IPS-18a (cell line): ENCODE data around the gene IRF4.
A peak's percentile ranks its signal among the peaks of the same experiment; 100 is the strongest.

Experiments used
- H3K27ac ChIP-seq: one replicate; pipeline ENCODE4 v1.5.1; 2013; ENCODE audit warnings: low read length
- H3K27me3 ChIP-seq: one replicate; pipeline ENCODE4 v1.6.1; 2013; ENCODE audit warnings: mild to moderate bottlenecking, low read length; ENCODE audit not compliant: control insufficient read depth, insufficient read depth
- H3K36me3 ChIP-seq: one replicate; pipeline ENCODE4 v1.6.1; 2013; ENCODE audit warnings: low read depth, low read length; ENCODE audit not compliant: control insufficient read depth
- H3K4me1 ChIP-seq: one replicate; pipeline ENCODE4 v1.6.1; 2013; ENCODE audit warnings: low read depth, low read length; ENCODE audit not compliant: control insufficient read depth
- H3K4me3 ChIP-seq: one replicate; pipeline ENCODE4 v1.5.1; 2013; ENCODE audit warnings: low read length
- H3K9ac ChIP-seq: one replicate; pipeline ENCODE4 v1.6.1; 2013; ENCODE audit warnings: mild to moderate bottlenecking, low read length, moderate library complexity
- H3K9me3 ChIP-seq: one replicate; pipeline ENCODE4 v1.6.1; 2013; ENCODE audit warnings: low read depth, low read length; ENCODE audit not compliant: control insufficient read depth

The IRF4 gene

DNA sequence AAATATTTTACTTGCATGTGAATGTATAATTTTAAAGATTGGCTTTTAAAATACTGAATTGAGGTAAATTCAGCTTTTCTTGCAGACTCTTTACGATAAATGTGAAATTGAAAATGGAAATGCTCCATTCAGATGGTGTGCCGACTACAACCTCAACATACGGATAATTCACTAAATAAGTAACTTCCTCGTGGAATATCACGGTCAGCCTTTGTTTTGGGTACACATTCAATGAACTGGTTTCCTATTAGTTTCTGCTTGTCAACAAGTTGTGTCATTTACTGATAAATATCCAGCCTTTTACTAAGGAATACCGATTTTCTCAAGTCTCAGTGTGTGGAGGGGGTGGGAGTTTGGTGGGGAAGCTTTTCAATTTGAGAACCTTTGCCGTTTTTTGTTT, 2.4 kb upstream of the IRF4 start:
- no peaks in the 10 kb centered on the region for H3K36me3 ChIP-seq
- no peak overlapping the region for H3K27ac ChIP-seq
- H3K27me3 ChIP-seq: peaks cover 71% of the 10 kb centered on the region
- no peaks in the 10 kb centered on the region for H3K9me3 ChIP-seq
- no peak overlapping the region for H3K4me3 ChIP-seq
- H3K9ac ChIP-seq: no peak overlapping the region
- H3K4me1 ChIP-seq: peaks cover 5% of the 10 kb centered on the region

- H3K27me3 ChIP-seq: peaks cover 75% of the 10 kb centered on the region
- H3K4me3 ChIP-seq: no peak overlapping the region
- no peaks in the 10 kb centered on the region for H3K36me3 ChIP-seq
- H3K4me1 ChIP-seq: peaks cover 6% of the 10 kb centered on the region
- H3K27ac ChIP-seq: no peak overlapping the region
- H3K9me3 ChIP-seq: no peaks in the 10 kb centered on the region
- H3K9ac ChIP-seq: no peak overlapping the region
Observed at GRCh38 chr6:389622-390021, 1.9 kb upstream of the IRF4 start.

GRCh38 chr6:390914-391558, 516 bp upstream of the IRF4 start:
- Histone ChIP-seq H3K27ac (no peak overlapping the region), H3K36me3 (no peaks in the 10 kb centered on the region)

GRCh38 chr6:392441-393390, 1.2 kb downstream of the IRF4 start:
- Histone ChIP-seq H3K4me3 (peak overlapping the region; percentile 62), H3K36me3 (no peaks in the 10 kb centered on the region), H3K9me3 (no peaks in the 10 kb centered on the region), H3K9ac (no peak overlapping the region), H3K4me1 (peaks cover 6% of the 10 kb centered on the region), H3K27ac (no peak overlapping the region), H3K27me3 (peaks cover 79% of the 10 kb centered on the region)

More at GRCh38 chr6:390914-391558, 516 bp upstream of the IRF4 start:
- peaks cover 87% of the 10 kb centered on the region for H3K27me3 ChIP-seq
- no peak overlapping the region for H3K9ac ChIP-seq
- peak overlapping the region; percentile 50 for H3K4me3 ChIP-seq
- H3K4me1 ChIP-seq: peaks cover 6% of the 10 kb centered on the region
- H3K9me3 ChIP-seq: no peaks in the 10 kb centered on the region

DNA sequence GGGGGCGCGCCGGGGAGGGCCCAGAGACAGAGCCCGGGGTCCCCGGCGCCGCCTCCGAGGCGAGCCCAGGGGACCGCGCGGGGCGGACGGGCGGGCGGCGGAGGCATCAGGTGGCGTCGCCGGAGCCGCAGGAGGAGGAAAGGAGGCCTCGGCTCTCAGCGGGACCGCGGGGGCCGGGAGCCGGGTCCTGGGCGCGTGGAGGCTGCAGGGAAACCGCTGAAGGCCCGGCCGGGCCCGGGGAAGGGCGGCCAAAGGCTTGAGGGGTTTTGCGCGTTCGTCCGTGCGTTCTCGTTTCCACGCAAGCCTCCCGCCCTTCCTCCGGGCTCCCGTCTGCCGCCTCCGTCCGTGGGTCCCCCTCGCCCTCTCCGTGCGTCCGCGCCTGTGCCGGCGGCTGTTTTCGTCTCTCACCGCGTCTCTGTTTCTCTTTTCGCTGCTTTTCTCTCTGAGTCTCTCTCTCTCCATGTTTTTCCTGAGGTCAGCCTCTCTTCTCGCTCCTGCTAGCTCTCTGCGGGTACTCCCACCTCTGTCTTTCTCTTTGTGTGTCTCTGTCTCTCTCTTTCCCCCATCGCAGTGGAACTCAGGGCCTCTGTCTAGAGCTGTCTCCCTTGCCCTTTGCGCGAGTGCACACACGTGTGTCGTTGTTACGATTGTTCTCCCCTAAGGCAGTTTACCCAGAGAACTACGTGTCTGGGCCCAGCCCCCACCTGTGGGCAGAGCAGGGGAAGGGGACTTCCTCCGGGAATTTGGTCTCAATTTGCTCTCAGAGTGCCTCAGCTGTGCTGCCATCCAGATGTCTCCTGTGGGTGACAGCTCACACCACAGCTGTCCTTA, 2.1 kb downstream of the IRF4 start:
- Histone ChIP-seq H3K27me3 (peaks cover 70% of the 10 kb centered on the region), H3K36me3 (no peaks in the 10 kb centered on the region), H3K27ac (no peak overlapping the region), H3K4me3 (peak overlapping the region; percentile 62), H3K4me1 (peaks cover 6% of the 10 kb centered on the region), H3K9ac (no peak overlapping the region), H3K9me3 (no peaks in the 10 kb centered on the region)

DNA sequence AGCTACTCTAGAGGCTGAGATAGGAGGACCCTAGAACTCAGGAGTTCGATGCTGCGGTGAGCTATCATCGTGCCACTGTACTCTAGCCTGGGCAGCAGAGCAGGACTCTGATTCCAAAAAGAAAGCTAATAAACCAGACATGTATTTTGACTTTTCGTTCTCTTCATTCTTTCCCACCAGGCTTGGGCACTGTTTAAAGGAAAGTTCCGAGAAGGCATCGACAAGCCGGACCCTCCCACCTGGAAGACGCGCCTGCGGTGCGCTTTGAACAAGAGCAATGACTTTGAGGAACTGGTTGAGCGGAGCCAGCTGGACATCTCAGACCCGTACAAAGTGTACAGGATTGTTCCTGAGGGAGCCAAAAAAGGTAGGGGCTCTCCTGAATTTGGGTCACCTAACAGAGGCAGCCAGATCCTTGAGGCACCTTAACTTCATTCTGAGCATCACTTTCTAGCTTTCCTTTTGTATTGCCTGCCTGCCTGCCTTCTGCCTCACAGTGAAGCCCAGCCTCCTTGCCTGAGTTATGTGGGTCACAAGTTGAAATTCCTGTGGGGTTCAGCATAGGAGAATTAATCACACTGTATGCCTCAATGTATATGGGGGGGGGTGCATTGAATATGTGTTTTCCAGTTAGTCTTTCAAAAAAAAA, 3.2 kb downstream of the IRF4 start:
- Histone ChIP-seq H3K4me3 (no peak overlapping the region), H3K27me3 (peaks cover 60% of the 10 kb centered on the region), H3K36me3 (no peaks in the 10 kb centered on the region), H3K27ac (no peak overlapping the region), H3K4me1 (peaks cover 6% of the 10 kb centered on the region), H3K9ac (no peak overlapping the region), H3K9me3 (no peaks in the 10 kb centered on the region)

DNA sequence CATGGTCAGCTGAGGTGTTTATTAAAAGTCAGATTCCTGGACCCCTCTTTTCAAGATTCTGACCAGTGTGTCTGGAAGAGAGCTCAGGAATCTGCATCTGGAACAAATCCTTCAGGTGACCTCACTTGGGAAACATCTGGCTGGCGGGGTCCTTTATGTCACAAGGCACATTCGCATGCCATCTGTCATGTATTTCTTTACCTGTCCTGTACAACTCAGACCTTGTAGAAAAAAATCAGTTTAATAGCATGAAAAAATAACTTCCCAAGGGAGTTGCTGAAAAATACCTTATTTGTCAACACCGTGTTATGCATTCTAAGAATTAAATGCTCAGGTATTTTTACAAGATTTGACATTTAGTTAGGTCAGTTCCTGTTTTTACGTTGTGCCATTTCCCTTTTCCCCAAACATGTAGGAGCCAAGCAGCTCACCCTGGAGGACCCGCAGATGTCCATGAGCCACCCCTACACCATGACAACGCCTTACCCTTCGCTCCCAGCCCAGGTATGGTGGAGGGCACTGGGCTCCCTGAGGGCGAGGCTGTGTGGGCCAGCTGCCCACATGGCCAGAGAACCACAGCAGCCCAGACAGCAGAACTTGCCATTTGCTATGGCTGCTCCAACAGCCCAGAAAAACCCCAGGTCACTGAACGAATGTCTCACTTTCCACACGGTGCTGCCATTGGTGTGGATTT, 4.0 kb downstream of the IRF4 start:
- Histone ChIP-seq H3K4me3 (no peak overlapping the region), H3K9me3 (no peaks in the 10 kb centered on the region), H3K9ac (no peak overlapping the region), H3K4me1 (peaks cover 6% of the 10 kb centered on the region), H3K36me3 (no peaks in the 10 kb centered on the region), H3K27ac (no peak overlapping the region), H3K27me3 (peaks cover 51% of the 10 kb centered on the region)

DNA sequence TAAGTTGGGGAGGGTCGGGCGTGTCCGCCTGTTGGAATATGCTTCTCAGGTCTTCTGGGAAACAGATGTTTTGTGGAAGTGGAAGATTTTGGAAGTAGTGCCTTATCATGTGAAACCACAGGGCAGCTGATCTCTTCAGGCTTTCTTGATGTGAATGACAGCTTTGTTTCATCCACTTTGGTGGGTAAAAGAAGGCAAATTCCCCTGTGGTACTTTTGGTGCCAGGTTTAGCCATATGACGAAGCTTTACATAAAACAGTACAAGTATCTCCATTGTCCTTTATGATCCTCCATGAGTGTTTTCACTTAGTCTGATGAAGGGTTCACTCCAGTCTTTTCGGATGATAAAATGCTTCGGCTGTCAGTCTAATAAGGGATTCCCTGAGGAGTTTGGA, 4.6 kb downstream of the IRF4 start:
- peaks cover 6% of the 10 kb centered on the region for H3K4me1 ChIP-seq
- H3K4me3 ChIP-seq: no peak overlapping the region
- peaks cover 46% of the 10 kb centered on the region for H3K27me3 ChIP-seq
- no peak overlapping the region for H3K27ac ChIP-seq
- H3K9ac ChIP-seq: no peak overlapping the region
- H3K9me3 ChIP-seq: no peaks in the 10 kb centered on the region
- H3K36me3 ChIP-seq: no peaks in the 10 kb centered on the region

DNA sequence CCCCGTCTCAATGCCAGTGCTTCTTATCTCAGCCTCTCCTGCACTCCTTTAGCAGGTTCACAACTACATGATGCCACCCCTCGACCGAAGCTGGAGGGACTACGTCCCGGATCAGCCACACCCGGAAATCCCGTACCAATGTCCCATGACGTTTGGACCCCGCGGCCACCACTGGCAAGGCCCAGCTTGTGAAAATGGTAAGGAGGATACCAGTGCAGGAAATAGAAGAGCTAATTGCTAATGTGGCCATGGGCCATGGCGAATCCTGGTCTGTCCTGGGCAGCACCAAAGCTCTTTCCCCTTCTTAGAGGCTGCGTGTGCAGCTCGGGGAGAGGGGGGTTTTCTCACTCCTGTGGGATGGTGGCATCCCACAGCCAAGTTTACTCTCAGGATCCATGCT, 5.5 kb downstream of the IRF4 start:
- H3K27ac ChIP-seq: no peak overlapping the region
- peaks cover 37% of the 10 kb centered on the region for H3K27me3 ChIP-seq
- H3K4me3 ChIP-seq: no peak overlapping the region
- no peaks in the 10 kb centered on the region for H3K9me3 ChIP-seq
- H3K4me1 ChIP-seq: peaks cover 6% of the 10 kb centered on the region
- no peak overlapping the region for H3K9ac ChIP-seq
- H3K36me3 ChIP-seq: no peaks in the 10 kb centered on the region

- no peak overlapping the region for H3K9ac ChIP-seq
- H3K27ac ChIP-seq: no peak overlapping the region
- no peaks in the 10 kb centered on the region for H3K9me3 ChIP-seq
- peaks cover 32% of the 10 kb centered on the region for H3K27me3 ChIP-seq
- peaks cover 6% of the 10 kb centered on the region for H3K4me1 ChIP-seq
- H3K36me3 ChIP-seq: no peaks in the 10 kb centered on the region
- H3K4me3 ChIP-seq: no peak overlapping the region
Observed at GRCh38 chr6:397604-398003, 6.1 kb downstream of the IRF4 start.
